Liver (tissue), 9 donors: ENCODE results near the gene DHRSX. TPM values are rescaled to one million over a fixed set of nuclear protein-coding genes. Genes with fewer than 3 reads are reported as not detected.

Experiments used
- DNase-seq: peaks from one replicate; pipeline ENCODE4 v3.0.0-alpha.2; 2017; ENCODE audit warnings: low spot score
- H3K27ac ChIP-seq, 2 donors: one replicate each; pipeline ENCODE4 v1.7.0; 2013; ENCODE audit warnings: inconsistent platforms in 2 of 2, low read length in 2 of 2, control low read depth in 1 of 2, low read depth in 1 of 2, mild to moderate bottlenecking in 1 of 2
- H3K27me3 ChIP-seq, 4 donors: one replicate each; pipeline versions ENCODE4 v1.6.1 to v1.7.0; 2013; ENCODE audit warnings: low read length in 3 of 4, inconsistent platforms in 1 of 4, mild to moderate bottlenecking in 1 of 4, moderate library complexity in 1 of 4; ENCODE audit not compliant: control insufficient read depth in 4 of 4, insufficient read depth in 4 of 4
- H3K36me3 ChIP-seq, 4 donors: one replicate each; pipeline versions ENCODE4 v1.6.1 to v1.7.0; 2013; ENCODE audit warnings: low read length in 3 of 4, mild to moderate bottlenecking in 3 of 4, low read depth in 1 of 4, moderate library complexity in 1 of 4; ENCODE audit not compliant: control insufficient read depth in 4 of 4, insufficient read depth in 3 of 4
- H3K4me1 ChIP-seq, 4 donors: one replicate each; pipeline versions ENCODE4 v1.6.1 to v1.7.0; 2013; ENCODE audit warnings: low read length in 3 of 4, mild to moderate bottlenecking in 3 of 4, moderate library complexity in 1 of 4; ENCODE audit not compliant: control insufficient read depth in 4 of 4, insufficient read depth in 4 of 4
- H3K4me3 ChIP-seq, 3 donors: one replicate each; pipeline versions ENCODE4 v1.6.1 to v1.7.0; 2013; ENCODE audit warnings: low read length in 3 of 3, control low read depth in 1 of 3, low read depth in 1 of 3, mild to moderate bottlenecking in 1 of 3
- H3K9ac ChIP-seq, 2 donors: one replicate each; pipeline ENCODE4 v1.7.0; 2013; ENCODE audit warnings: low read length in 2 of 2, mild to moderate bottlenecking in 2 of 2, moderate library complexity in 2 of 2, control low read depth in 1 of 2, low read depth in 1 of 2
- H3K9me3 ChIP-seq, 4 donors: one replicate each; pipeline versions ENCODE4 v1.6.1 to v1.7.0; 2013; ENCODE audit warnings: low read length in 3 of 4; ENCODE audit not compliant: control insufficient read depth in 4 of 4
- ATF3 ChIP-seq: IDR thresholded peaks from 2 replicates; pipeline ENCODE4 v1.6.1; 2016; ENCODE audit warnings: antibody characterized with exemption
- CTCF ChIP-seq: fragments of 150-350 bp; IDR thresholded peaks from 2 replicates; pipeline ENCODE4 v1.5.1; 2017; ENCODE audit warnings: improper control_type of control experiment, low read depth, low read length; ENCODE audit not compliant: missing input control
- EGR1 ChIP-seq, 2 donors: IDR thresholded peaks; 2 replicates each; pipeline ENCODE4 v1.6.1; 2016 to 2018; ENCODE audit warnings: antibody characterized with exemption in 2 of 2, low read depth in 2 of 2
- FOXA1 ChIP-seq: IDR thresholded peaks from 2 replicates; pipeline ENCODE4 v1.6.1; 2016; ENCODE audit warnings: antibody characterized with exemption
- FOXA2 ChIP-seq: IDR thresholded peaks from 2 replicates; pipeline ENCODE4 v1.6.1; 2016; ENCODE audit warnings: antibody characterized with exemption
- GABPA ChIP-seq, 2 donors: IDR thresholded peaks in 1 of 2; conservative IDR thresholded peaks in 1 of 2; 2 replicates each; pipeline ENCODE4 v1.6.1; 2016; ENCODE audit warnings: antibody characterized with exemption in 2 of 2, mild to moderate bottlenecking in 1 of 2, moderate library complexity in 1 of 2
- HNF4A ChIP-seq, 2 donors: conservative IDR thresholded peaks; 2 replicates each; pipeline ENCODE4 v1.6.1; 2016; ENCODE audit warnings: antibody characterized with exemption in 2 of 2, mild to moderate bottlenecking in 2 of 2
- HNF4G ChIP-seq: IDR thresholded peaks from 2 replicates; pipeline ENCODE4 v1.6.1; 2016; ENCODE audit warnings: antibody characterized with exemption
- JUND ChIP-seq, 2 donors: IDR thresholded peaks; 2 replicates each; pipeline ENCODE4 v1.6.1; 2016; ENCODE audit warnings: antibody characterized with exemption in 2 of 2
- MAX ChIP-seq: IDR thresholded peaks from 2 replicates; pipeline ENCODE4 v1.6.1; 2016; ENCODE audit warnings: antibody characterized with exemption
- NR2F2 ChIP-seq: IDR thresholded peaks from 2 replicates; pipeline ENCODE4 v1.6.1; 2016; ENCODE audit warnings: antibody characterized with exemption
- RAD21 ChIP-seq, 2 donors: IDR thresholded peaks; 2 replicates each; pipeline ENCODE4 v1.6.1; 2016; ENCODE audit warnings: antibody characterized with exemption in 2 of 2, mild to moderate bottlenecking in 2 of 2
- REST ChIP-seq: IDR thresholded peaks from 2 replicates; pipeline ENCODE4 v1.6.1; 2016; ENCODE audit warnings: antibody characterized with exemption, mild to moderate bottlenecking
- RXRA ChIP-seq, 2 donors: IDR thresholded peaks; 2 replicates each; pipeline ENCODE4 v1.6.1; 2017 to 2018; ENCODE audit warnings: antibody characterized with exemption in 2 of 2, mild to moderate bottlenecking in 1 of 2
- SP1 ChIP-seq: IDR thresholded peaks from 2 replicates; pipeline ENCODE4 v1.6.1; 2018; ENCODE audit warnings: antibody characterized with exemption, mild to moderate bottlenecking
- TAF1 ChIP-seq: conservative IDR thresholded peaks from 2 replicates; pipeline ENCODE4 v1.6.1; 2016; ENCODE audit warnings: antibody characterized with exemption, mild to moderate bottlenecking
- YY1 ChIP-seq: IDR thresholded peaks from 2 replicates; pipeline ENCODE4 v1.6.1; 2016; ENCODE audit warnings: antibody characterized with exemption, mild to moderate bottlenecking
- ZBTB33 ChIP-seq: IDR thresholded peaks from 2 replicates; pipeline ENCODE4 v1.6.1; 2016; ENCODE audit warnings: antibody characterized with exemption
- WGBS: extraction: QIAGEN DNeasy Blood & Tissue Kit; methylation state at CpG from one replicate; pipeline ENCODE4 v1.1.7; 2013; 5-methylcytosine and 5-hydroxymethylcytosine counted together
- polyA plus RNA-seq, 2 donors: library from polyadenylated mRNA; stranded (reverse) in 1 of 2; unstranded in 1 of 2; fragments of 200-250 nt in 1 of 2; fragments of >200 nt in 1 of 2; fragmentation: Nextera tagmentation in 1 of 2; extraction: Ambion mirVana in 1 of 2; gene quantifications; one replicate each; pipeline versions ENCODE4 v1.2.1 to v1.2.3, GENCODE V29; 2013 to 2015
- total RNA-seq, 2 donors: library from RNA; depleted of rRNA; stranded (reverse); fragments of >200 nt; gene quantifications; one replicate each; pipeline ENCODE4 v1.2.3, GENCODE V29; 2014
- donor health status: healthy.
- donor health status: healthy.
- donor health status: healthy.
- donor health status: healthy.
- donor health status: healthy.

Gene DHRSX
- total and polyA plus RNA-seq, 4 donors, result 17.2 to 35.2 (median 23.3) TPM

DNA sequence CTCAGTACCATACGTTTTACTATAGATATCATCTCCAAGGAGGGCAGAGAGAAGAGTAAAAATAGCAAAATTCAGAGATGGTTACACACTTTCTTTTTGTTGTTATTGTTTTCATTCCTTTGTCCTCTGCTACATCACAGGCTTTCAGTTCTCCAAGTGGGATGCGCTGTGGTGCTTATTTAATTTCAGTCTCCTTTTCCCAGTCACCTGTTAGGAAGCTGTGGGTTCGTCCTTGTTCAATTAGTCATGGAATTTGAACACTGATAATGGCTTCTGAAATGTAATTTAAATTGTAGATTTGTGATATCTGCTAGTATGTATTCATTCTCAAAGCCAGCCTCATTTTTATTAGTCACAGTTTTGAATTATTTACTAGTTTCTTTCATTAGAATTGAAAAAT, 38.8 kb upstream of the DHRSX start:
- Histone ChIP-seq H3K9me3 (no peaks in the 10 kb centered on the region), H3K27me3 (no peaks in the 10 kb centered on the region), H3K36me3 (no peaks in the 10 kb centered on the region), H3K9ac (no peak overlapping the region), H3K27ac (no peak overlapping the region), H3K4me1 (peaks cover 0 to 3% (median 2%) of the 10 kb centered on the region in 4 donors), H3K4me3 (no peak overlapping the region)
- TF ChIP-seq REST (no peak), FOXA2 (no peak), HNF4G (no peak), YY1 (no peak), CTCF (no peak), TAF1 (no peak), ATF3 (no peak), RAD21 (IDR thresholded peaks at IDR 0.05) (no peak), JUND (IDR thresholded peaks at IDR 0.05) (no peak), FOXA1 (no peak), MAX (no peak), RXRA (IDR thresholded peaks at IDR 0.05) (no peak), SP1 (no peak), GABPA (IDR thresholded peaks at IDR 0.05 in 1 of 2, conservative IDR thresholded peaks at IDR 0.05 in 1 of 2) (no peak), NR2F2 (no peak), EGR1 (IDR thresholded peaks at IDR 0.05; ENCODE audit: low read depth in 2 of 2) (no peak), ZBTB33 (no peak), HNF4A (conservative IDR thresholded peaks at IDR 0.05) (no peak)
- WGBS, result 79% methylated on average over 3 of the region's 3 CpGs
- no peak for DNase-seq
